Stimulated activated naive CD4-positive, alpha-beta T cell (primary cell): ENCODE results near the gene PAK4.
"Not testable (repeated sequence)": the region's sequence is repeated elsewhere in the genome, so short reads cannot be mapped to it uniquely, and the experiment has no call there.

Experiments used
- DNase-seq, 6 experiments: peaks; one replicate each; lab custom pipeline; 2025; lab: John Stamatoyannopoulos, UW

PAK4 gene

GRCh38 chr19:39130337-39131254 lies 5.0 kb downstream of the PAK4 start:
- no peak for DNase-seq

GRCh38 chr19:39131255-39131755 lies 5.7 kb downstream of the PAK4 start:
- DNase-seq = no peak

GRCh38 chr19:39132344-39132969 lies 6.9 kb downstream of the PAK4 start:
- no peak for DNase-seq

GRCh38 chr19:39133431-39134270 lies 8.1 kb downstream of the PAK4 start:
- no peak for DNase-seq

GRCh38 chr19:39135701-39136100 lies 10.1 kb downstream of the PAK4 start:
- DNase-seq = no peak

- DNase-seq = no peak
These were observed 10.8 kb downstream of the PAK4 start for GRCh38 chr19:39136225-39136940.

- no peak for DNase-seq
These were observed 11.5 kb downstream of the PAK4 start for GRCh38 chr19:39137131-39137530.

- no peak for DNase-seq
These were observed 12.9 kb downstream of the PAK4 start for GRCh38 chr19:39138221-39139211.

- DNase-seq = no peak
These were observed 13.8 kb downstream of the PAK4 start for GRCh38 chr19:39139305-39139874.

GRCh38 chr19:39139971-39140453 lies 14.4 kb downstream of the PAK4 start:
- DNase-seq = no peak

GRCh38 chr19:39140594-39140993 lies 15.0 kb downstream of the PAK4 start:
- no peak for DNase-seq

- no peak for DNase-seq
These were observed 16.3 kb downstream of the PAK4 start for GRCh38 chr19:39141929-39142328.

- DNase-seq = no peak
These were observed 17.0 kb downstream of the PAK4 start for GRCh38 chr19:39142630-39143029.

GRCh38 chr19:39143757-39144289 lies 18.2 kb downstream of the PAK4 start:
- DNase-seq = not testable (repeated sequence)

- no peak for DNase-seq
These were observed 18.9 kb downstream of the PAK4 start for GRCh38 chr19:39144290-39145071.

GRCh38 chr19:39145180-39145953 lies 19.8 kb downstream of the PAK4 start:
- DNase-seq = no peak

GRCh38 chr19:39146091-39146490 lies 20.5 kb downstream of the PAK4 start:
- no peak for DNase-seq
